GM19193 (cell line): ENCODE measurements around the gene MBP.

ENCODE experiments used
- POLR2A ChIP-seq: IDR thresholded peaks from 4 replicates; pipeline ENCODE4 v1.6.1; 2011; ENCODE audit not compliant: insufficient read depth, insufficient read length; ENCODE audit errors: extremely low read depth

MBP gene

DNA sequence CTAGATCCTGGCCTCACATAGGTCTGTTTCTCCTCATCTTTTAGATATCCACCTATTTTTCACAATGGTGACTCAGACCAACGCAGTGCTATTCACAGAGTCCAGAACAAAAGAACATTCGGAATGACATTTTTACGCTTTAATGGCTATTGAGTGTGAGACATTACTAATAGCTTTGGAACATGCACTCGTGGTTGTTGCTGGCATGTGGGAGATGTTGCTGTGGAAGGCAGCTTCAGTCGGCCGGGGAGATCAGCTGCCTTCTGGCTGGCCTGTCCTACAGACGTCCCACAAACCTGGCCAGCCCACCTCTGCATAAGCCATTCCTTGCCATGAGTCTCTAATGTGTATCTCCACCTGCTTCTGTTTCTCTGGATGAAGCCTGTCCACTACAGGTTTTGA is 3.4 kb downstream of the MBP start:
- TF ChIP-seq POLR2A = no peak

DNA sequence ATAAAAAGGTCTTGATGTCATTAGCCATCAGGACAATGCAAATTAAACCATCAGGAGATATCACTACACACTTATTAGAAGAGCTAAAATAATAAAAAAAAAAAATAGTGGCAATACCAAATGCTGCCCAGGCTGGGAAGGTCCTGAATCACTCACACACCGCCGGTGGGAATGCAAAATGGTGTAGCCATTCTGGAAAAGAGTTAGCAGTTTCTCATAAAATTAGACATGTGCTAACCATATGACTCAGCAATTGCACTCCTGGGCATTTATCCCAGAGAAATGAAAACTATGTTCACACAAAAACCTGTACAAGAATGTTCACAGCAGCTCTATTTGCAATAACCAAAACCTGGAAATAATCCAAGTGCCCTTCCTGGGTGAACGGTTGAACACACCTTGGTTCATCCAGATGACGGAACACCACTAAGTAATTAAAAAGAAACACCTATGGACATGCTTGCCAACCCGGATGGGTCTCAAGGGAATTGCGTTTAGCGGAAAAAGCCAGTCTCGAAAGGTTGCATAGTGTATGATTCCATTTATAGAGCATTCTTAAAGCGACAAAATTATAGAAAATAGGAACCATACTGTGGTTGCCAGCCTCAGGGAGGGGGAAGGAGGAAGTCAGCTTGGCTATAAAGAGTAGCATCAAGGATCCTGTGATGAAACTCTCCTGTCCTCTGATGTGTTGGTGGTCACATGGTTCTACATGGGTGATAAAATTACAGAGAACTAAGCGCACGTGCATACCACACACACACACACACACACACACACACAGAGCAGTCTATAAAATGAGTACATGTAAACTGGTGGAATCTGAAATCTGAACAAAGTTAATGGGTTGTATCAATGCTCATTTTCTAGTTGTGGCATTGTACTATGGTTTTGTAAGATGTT is 4.6 kb downstream of the MBP start:
- TF ChIP-seq POLR2A = peak; percentile 29

DNA sequence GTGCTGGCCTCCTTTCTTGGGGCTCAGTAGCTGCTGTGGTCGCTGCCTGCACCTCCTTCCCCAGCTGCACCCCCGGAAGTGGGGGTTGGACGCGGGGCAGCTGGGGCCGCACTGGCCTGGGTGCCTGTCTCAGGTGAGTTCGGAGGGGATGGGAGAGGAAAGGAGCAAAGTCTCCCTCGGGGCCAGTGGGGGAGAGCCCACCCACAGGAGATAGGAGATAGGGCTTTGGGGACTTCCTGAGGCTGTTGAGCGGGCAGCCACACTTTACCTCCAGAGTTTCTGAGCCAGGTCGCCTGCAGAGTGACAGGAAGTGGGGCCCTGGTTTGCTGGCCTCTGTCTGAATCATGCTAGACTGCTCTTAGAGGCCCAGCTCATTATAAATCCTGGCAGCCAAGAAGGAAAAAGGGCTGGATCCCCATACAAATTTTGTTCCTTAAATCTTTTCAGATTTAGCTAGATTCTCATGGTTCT is 8.1 kb downstream of the MBP start:
- TF ChIP-seq POLR2A = peak; percentile 49

DNA sequence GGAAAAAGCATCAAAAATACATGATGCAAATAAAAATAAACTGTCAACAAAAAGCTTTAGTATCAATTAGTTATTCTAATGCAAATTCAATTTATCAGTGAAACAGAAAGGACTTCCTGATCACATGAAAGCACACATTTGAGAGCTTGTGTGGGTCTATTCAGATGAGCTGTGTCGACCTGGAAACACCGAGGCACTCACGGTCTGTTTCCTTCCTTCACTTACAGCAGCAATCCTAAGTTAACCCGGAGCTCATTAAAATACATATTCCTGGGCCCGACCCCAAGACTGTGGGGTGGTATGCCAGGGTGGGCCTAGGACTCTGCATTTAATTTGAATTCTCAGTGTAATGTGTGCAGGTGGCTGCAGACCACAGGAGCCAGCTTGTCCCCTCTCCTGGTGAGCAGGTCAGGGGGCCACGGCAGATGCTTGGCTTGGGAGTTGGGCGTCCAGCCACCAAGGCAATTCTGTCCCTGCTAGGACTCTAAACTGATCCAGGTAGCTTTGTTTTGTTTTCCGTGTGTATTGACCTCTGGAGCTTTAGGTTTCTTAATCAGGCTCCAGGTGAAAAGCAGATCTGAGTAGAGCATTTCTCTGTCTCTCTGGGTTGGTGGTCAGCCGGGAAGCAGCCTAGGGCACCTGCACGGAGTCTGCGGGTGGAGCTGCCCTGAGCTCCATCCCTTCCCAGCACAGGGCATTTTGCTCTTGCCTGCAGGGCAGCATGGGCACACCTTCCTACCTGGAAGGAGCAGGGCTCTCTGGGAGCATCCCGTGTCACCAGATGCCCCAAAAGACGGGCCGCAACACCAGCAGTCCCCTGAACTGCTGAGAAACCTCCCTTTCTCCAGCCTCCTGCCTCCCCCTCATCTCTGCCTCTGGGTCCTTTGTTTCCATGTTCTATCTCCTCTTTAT is 9.0 kb downstream of the MBP start:
- no peak for TF ChIP-seq POLR2A

DNA sequence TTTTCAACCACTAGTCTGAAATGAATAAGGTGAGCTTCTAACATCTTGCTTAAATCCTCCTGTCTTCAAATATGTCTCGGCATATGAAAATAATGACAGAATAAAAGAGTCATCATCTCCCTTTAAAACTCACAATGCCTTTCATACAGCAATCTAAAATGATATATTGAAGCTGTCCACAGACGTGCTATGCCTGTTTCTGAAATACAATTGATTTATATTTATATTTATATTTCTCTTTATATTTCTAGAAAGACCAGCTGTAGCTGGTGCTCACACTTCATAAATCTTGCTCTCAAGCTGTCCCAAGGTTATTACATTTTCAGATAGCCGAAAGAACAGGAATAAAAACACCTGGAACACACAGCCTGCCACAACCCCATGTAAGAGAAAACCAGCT is 11.1 kb downstream of the MBP start:
- no peak for TF ChIP-seq POLR2A

DNA sequence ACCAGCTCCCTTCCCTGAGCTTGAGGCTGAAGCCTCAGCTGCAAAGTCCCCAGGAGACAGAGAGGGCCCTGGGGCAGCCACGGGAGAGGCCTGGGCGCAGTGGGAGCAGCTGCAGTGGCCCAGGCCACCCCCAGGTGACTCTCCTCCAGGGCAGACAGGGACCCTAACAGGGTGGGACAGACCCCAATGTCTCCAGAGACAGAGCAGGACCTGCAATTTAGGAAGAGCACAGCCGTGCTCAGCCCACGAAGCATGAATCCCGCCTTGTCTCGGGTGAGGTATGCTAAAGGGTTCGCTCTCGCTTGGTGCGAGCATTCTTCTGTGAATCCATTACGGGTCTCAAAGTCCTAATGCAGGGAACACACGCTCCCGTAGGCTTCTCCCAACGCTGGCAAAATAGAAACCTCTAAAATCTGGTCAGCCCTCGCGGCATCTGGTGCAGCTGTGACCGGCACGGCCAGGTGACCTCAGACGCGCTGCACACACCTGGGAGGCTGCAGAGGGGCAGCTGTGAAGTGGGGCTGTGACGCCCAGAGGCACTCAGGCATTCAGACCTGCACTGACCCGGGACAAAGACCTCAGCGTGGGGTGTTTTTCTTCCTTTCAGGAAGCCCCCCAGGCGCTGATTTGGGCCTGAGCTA is 12.6 kb downstream of the MBP start:
- no peak for TF ChIP-seq POLR2A

DNA sequence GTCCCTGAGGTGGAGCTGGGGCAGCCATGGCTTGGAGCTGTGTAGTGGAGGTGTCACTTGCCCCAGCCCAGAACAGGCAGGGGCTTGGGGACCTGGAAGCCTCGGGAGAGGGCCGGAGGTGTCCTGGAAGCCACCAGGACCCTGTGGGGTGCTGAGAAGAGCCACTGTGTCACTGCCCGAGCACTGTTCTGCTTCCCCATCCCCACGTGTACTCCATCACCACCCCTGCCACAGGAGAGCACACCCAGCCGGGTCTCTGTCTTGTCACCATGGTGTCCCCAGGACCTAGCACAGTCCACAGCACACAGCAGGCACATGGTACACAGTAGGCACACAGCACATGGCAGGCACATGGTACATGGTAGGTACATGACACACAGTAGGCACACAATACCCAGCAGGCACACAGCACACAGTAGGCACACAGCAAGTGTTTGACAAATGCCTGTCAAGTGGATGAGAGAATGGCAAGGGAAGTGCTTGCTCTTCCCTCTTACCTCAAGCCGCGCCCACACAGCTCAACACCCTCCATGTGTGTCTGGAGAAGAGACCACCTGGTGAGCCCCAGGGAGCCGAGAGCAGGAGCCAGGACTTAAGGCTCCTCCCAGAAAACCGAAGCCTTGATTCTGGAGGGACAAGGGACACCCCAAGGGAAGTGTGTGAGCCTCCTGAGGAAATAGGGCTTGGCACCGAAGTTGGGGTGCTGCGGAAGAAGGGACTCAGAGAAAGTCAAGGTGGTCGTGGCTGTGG is 13.3 kb downstream of the MBP start:
- peak; percentile 5 for TF ChIP-seq POLR2A

DNA sequence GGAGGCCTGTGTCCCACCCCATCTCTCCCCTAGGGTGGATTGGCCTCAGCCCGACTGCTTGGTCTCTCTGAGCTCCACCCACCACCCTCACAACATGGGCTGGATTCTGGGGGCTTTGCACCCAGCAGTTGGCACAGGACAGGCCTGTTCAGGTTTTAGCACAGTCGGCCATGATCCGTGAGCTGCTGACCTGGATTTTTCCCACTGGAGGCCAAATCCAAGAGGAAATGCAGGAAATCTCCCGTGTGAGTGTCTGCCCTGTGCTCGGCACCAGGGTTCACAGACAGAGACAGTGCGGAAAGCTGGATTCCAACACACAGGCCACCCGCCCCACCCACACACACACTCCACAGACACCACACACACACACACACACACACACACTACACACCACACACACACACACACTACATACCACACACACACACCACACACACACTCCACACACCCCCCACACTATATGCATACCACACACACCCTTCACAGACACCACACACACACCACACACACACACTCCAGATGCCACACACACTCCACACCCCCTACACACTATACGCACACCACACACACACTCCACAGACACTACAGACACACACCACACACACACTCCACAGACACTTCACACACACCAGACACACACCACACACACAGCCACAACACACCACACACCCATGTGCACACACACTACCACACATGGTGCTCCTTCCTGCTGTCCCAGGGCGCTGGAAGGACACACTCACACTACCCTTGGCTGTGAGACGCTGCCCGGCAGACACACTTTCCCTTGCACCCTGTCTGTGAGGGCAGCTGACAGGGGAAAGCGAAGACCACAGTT is 14.1 kb downstream of the MBP start:
- peak; percentile 11 for TF ChIP-seq POLR2A

DNA sequence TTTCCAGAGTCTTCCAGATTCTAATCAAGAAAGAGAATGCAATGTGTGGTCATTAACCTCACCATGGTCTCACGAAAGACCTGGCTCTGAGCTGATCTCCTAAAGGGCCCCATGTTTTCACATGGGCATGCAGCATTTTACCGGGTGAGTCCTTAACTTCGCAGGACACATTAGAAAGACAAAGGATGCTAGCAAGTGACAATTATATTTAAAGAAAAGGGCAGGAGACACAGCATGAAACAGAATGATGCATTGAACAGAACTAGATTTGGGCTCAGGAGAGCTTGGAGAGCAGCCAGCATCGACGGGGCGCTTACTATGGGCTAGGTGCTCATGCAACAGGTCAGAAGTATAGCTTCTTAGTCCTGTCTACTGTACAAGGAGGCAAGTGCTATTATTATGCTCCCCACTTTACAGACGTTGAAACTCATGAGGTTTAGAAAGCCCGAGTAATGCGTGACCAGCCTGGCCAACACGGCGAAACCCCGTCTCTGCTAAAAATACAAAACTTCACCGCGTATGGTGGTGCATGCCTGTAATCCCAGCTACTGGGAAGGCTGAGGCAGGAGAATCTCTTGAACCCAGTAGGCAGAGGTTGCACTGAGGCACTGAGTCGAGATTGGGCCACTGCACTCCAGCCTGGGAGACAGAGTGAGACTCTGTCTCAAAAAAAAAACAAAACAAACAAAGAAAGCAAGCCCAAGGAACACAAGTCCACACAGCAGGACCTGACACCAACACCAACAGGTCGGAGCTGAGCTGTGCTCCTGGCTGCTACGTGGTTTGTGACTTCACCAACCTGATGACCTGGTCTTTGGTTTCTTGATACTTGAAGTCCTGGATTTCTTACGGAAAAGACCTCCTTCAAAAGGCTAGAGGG is 16.1 kb downstream of the MBP start:
- no peak for TF ChIP-seq POLR2A

DNA sequence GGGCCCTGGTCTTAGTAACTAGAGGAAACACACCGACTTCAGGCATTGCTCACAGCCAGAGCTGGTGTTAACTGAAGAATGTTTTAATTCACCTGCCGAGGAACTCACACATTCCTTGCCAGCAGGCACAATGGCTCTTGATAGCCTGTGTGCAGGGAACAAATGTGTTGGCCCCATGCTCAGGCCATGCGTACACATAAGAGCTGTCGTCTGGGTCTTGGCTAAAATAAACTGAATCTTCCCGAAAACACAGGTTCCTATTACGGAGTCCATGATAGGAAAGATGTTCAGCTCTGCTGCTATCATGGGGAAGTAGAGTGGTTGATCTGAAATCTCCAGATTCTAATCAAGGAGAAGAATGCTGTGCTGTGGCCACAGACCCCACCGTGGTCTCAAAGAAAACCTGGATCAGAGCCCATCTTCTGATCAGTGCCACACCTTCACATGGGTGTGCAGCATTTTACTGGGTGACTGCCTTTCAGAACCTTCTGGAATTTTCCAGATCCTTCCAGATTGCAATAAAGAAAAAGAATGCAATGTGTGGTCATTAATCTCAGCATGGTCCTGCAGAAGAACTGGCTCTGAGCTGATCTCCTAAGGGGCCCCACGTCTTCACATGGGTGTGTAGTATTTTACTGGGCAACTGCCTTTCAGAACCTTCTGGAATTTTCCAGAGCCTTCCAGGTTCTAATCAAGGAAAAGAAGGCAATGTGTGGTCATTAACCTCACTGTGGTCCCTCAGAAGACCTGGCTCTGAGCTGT is 17.2 kb downstream of the MBP start:
- no peak for TF ChIP-seq POLR2A

DNA sequence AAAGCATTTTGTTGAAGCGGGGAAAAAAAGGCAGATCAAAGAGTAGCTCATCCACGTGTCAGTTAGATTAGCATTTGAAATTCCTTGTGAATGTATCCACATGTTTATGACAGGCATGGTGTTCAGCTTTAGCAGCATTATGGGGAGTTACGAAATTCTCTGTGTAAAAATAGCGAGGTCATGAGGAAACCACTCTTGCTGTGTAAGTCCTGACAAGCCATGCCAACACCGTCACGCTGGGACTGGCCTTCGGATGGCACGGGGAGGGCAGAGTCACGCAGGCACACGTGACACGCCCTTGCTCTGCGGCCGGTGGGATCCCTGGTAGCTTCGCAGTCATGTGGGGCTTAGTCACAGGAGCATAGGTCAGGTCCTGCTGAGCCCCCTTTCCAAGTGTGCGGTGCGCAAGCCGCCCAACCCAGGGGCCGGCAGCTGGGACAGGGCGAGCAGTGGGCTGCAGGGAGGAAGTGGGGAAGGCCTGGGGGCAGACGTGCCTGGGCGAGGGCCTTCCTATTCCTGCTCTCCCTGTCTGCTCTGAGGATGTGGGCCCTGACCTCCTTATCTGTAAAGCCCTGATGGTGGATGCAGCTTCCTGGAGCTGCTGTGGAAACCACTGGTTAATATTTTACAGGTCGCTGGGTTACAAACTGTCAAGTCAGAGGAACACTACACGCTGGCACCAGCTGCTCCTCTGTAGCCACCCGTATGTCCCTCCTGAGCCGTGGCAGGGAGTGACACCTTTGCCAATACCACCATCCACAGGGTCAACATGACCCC is 18.0 kb downstream of the MBP start:
- TF ChIP-seq POLR2A = no peak
